DMS79 (cell line): ENCODE data around the gene MAN2A2.

Experiments
- DNase-seq: peaks from one replicate; lab custom pipeline; 2025; lab: John Stamatoyannopoulos, UW

Gene MAN2A2

GRCh38 chr15:90960298-90961091 is 57.4 kb downstream of the MAN2A2 start:
- DNase-seq, result no peak

GRCh38 chr15:90962021-90962420 is 58.9 kb downstream of the MAN2A2 start:
- DNase-seq, result no peak

GRCh38 chr15:90966262-90966661 is 63.2 kb downstream of the MAN2A2 start:
- DNase-seq, result no peak

GRCh38 chr15:90967206-90967605 is 64.1 kb downstream of the MAN2A2 start:
- no peak for DNase-seq

GRCh38 chr15:90968434-90968833 is 65.3 kb downstream of the MAN2A2 start:
- DNase-seq, result no peak

GRCh38 chr15:90970274-90970673 is 67.2 kb downstream of the MAN2A2 start:
- DNase-seq, result no peak

- DNase-seq, result no peak
Measured at GRCh38 chr15:90972133-90972532, 69.0 kb downstream of the MAN2A2 start.
